Measurements from ENCODE around the gene BTRC. TPM values are rescaled to one million over a fixed set of nuclear protein-coding genes. Genes with fewer than 3 reads are reported as not detected.

Gene BTRC
- total RNA-seq, 1 donor from 2014 or later, result 27.5 TPM

GRCh38 chr10:101452176-101452575 is 98.2 kb downstream of the BTRC start:
- Mint-ChIP-seq H3K4me3 (ENCODE audit: unreplicated experiment) (no peak overlapping the region), H3K27ac (ENCODE audit: unreplicated experiment) (no peak overlapping the region), H3K4me1 (ENCODE audit: unreplicated experiment) (peaks cover 9% of the 10 kb centered on the region), H3K9me3 (ENCODE audit: unreplicated experiment) (no peaks in the 10 kb centered on the region), H3K27me3 (ENCODE audit: unreplicated experiment) (no peaks in the 10 kb centered on the region), H3K36me3 (ENCODE audit: low read depth, unreplicated experiment) (no peaks in the 10 kb centered on the region)
- DNase-seq (ENCODE audit: low spot score), result no peak
- TF ChIP-seq, protein P1, sequence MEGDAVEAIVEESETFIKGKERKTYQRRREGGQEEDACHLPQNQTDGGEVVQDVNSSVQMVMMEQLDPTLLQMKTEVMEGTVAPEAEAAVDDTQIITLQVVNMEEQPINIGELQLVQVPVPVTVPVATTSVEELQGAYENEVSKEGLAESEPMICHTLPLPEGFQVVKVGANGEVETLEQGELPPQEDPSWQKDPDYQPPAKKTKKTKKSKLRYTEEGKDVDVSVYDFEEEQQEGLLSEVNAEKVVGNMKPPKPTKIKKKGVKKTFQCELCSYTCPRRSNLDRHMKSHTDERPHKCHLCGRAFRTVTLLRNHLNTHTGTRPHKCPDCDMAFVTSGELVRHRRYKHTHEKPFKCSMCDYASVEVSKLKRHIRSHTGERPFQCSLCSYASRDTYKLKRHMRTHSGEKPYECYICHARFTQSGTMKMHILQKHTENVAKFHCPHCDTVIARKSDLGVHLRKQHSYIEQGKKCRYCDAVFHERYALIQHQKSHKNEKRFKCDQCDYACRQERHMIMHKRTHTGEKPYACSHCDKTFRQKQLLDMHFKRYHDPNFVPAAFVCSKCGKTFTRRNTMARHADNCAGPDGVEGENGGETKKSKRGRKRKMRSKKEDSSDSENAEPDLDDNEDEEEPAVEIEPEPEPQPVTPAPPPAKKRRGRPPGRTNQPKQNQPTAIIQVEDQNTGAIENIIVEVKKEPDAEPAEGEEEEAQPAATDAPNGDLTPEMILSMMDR (IDR thresholded peaks at IDR 0.05; ENCODE audit: unreplicated experiment), result no peak

DNA sequence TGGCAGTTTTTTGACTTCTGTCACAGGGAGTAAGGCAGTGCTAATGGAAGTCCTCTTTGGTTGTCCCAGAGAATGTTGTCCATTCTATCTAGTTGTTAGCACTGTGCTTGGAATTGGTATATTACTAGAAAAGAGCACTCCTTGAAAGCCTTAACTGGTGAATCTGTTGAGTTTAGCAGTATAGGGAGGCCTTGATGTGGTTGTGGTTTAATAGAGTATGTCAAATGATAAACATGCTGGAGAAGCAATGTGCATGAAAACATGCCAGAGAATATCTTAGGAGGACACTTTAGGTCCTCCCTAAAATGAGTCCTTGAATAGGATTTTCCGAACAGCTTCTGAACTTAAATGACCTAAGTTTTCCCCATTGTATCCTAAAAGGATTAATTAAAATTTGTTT is 98.6 kb downstream of the BTRC start:
- Mint-ChIP-seq H3K27me3 (ENCODE audit: unreplicated experiment) (no peaks in the 10 kb centered on the region), H3K36me3 (ENCODE audit: low read depth, unreplicated experiment) (no peaks in the 10 kb centered on the region), H3K4me1 (ENCODE audit: unreplicated experiment) (peaks cover 8% of the 10 kb centered on the region), H3K4me3 (ENCODE audit: unreplicated experiment) (no peak overlapping the region), H3K27ac (ENCODE audit: unreplicated experiment) (no peak overlapping the region), H3K9me3 (ENCODE audit: unreplicated experiment) (no peaks in the 10 kb centered on the region)
- TF ChIP-seq, protein P1 (IDR thresholded peaks at IDR 0.05; ENCODE audit: unreplicated experiment), result no peak
- DNase-seq (ENCODE audit: low spot score), result no peak

GRCh38 chr10:101453318-101453717 is 99.4 kb downstream of the BTRC start:
- no peaks in the 10 kb centered on the region for H3K27me3 Mint-ChIP-seq (ENCODE audit: unreplicated experiment)
- no peak overlapping the region for H3K4me3 Mint-ChIP-seq (ENCODE audit: unreplicated experiment)

DNA sequence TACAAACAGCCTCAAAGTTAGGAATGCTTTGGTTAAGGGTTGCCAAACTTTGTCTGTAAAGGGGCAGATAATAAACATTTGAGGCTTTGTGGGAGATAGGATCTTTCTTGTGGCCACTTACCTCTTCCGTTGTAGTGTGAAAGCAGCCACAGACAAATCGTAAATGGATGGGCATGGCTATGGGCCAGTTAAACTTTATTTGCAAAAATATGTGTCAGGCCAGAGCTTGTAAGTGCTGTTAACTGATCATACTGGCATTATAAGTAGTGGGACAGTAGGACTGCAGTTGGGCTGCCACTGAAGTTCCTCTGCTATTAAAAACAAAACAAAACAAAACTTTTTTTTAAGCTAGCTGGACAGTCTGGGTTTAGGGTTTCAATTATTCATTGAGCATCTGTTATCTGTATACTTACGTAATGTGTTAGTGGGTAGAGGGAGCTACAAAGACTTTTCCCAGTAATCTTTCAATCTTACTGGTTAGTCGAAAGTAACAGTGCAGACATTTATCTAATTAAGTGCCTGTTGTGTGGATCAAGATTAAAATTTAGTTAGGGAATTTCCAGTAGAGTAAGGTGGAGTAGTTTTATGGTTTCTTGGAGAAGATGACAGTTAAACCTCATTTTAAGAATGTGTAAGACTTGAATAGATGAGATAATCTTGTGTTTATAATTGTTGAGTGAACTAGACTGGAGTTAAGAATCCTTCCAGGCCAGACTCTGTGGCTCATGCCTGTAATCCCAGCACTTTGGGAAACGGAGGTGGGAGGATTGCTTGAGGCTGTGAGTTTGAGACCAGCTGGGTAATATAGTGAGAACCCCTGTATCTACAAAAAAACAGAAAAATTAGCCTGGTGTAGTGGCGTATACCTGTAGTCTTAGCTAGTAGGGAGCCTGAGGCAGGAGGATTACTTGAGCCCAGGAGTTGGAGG is 100.1 kb downstream of the BTRC start:
- no peaks in the 10 kb centered on the region for H3K36me3 Mint-ChIP-seq (ENCODE audit: low read depth, unreplicated experiment)
- H3K4me3 Mint-ChIP-seq (ENCODE audit: unreplicated experiment), result no peak overlapping the region
- peaks cover 7% of the 10 kb centered on the region for H3K4me1 Mint-ChIP-seq (ENCODE audit: unreplicated experiment)
- DNase-seq (ENCODE audit: low spot score), result no peak
- H3K27ac Mint-ChIP-seq (ENCODE audit: unreplicated experiment), result no peak overlapping the region
- H3K27me3 Mint-ChIP-seq (ENCODE audit: unreplicated experiment), result no peaks in the 10 kb centered on the region
- TF ChIP-seq, protein P1 (IDR thresholded peaks at IDR 0.05; ENCODE audit: unreplicated experiment), result no peak
- no peaks in the 10 kb centered on the region for H3K9me3 Mint-ChIP-seq (ENCODE audit: unreplicated experiment)

More at GRCh38 chr10:101453318-101453717, 99.4 kb downstream of the BTRC start:
- Mint-ChIP-seq H3K4me1 (ENCODE audit: unreplicated experiment) (peaks cover 8% of the 10 kb centered on the region), H3K27ac (ENCODE audit: unreplicated experiment) (no peak overlapping the region), H3K36me3 (ENCODE audit: low read depth, unreplicated experiment) (no peaks in the 10 kb centered on the region), H3K9me3 (ENCODE audit: unreplicated experiment) (no peaks in the 10 kb centered on the region)
- no peak for DNase-seq (ENCODE audit: low spot score)
- TF ChIP-seq, protein P1 (IDR thresholded peaks at IDR 0.05; ENCODE audit: unreplicated experiment), result no peak

DNA sequence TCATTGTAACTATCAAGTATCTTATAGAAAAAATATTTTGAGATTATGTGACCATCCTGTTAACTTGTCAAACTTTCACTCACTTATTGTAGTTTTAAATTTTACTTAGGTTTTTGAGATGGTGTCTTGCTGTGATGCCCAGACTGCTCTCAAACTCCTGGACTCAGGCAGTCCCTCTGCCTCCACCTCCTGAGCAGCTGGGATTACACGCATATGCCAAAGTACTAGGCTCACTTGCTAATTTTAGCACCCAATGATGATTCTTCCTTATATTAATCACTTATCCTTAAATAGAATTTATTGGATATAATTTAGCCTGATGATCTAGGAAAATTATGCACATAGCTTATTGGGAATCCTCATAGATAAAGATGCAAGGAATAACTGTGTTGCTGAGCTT is 104.9 kb downstream of the BTRC start:
- DNase-seq (ENCODE audit: low spot score), result no peak
- H3K27ac Mint-ChIP-seq (ENCODE audit: unreplicated experiment), result no peak overlapping the region
- no peaks in the 10 kb centered on the region for H3K36me3 Mint-ChIP-seq (ENCODE audit: low read depth, unreplicated experiment)
- H3K27me3 Mint-ChIP-seq (ENCODE audit: unreplicated experiment), result no peaks in the 10 kb centered on the region
- TF ChIP-seq, protein P1 (IDR thresholded peaks at IDR 0.05; ENCODE audit: unreplicated experiment), result no peak
- no peak overlapping the region for H3K4me3 Mint-ChIP-seq (ENCODE audit: unreplicated experiment)
- H3K9me3 Mint-ChIP-seq (ENCODE audit: unreplicated experiment), result no peaks in the 10 kb centered on the region
- no peaks in the 10 kb centered on the region for H3K4me1 Mint-ChIP-seq (ENCODE audit: unreplicated experiment)
